ENCODE results near the gene HIPK4. TPM values are rescaled to one million over a fixed set of nuclear protein-coding genes. Genes with fewer than 3 reads are reported as not detected.

HIPK4 gene
- total RNA-seq, 1 donor from 2014 or later = not detected

- no peaks in the 10 kb centered on the region for H3K9me3 Mint-ChIP-seq
- H3K27ac ChIP-seq = no peak overlapping the region
- no peaks in the 10 kb centered on the region for H3K9me3 ChIP-seq (ENCODE audit: low read depth)
Observed at GRCh38 chr19:40342644-40343311, 47.2 kb downstream of the HIPK4 start.

GRCh38 chr19:40341601-40342482, 48.1 kb downstream of the HIPK4 start:
- Histone ChIP-seq H3K79me2 (ENCODE audit: low read depth) (peaks cover 19% of the 10 kb centered on the region), H3K9me3 (ENCODE audit: low read depth) (no peaks in the 10 kb centered on the region), H3K36me3 (no peaks in the 10 kb centered on the region), H3K27ac (no peak overlapping the region), H3K9ac (no peak overlapping the region), H4K20me1 (ENCODE audit: low read depth) (no peaks in the 10 kb centered on the region), H2AFZ (replicated peaks) (no peak overlapping the region), H3K4me3 (no peak overlapping the region), H3K4me1 (no peaks in the 10 kb centered on the region), H3F3A (ENCODE audit: low read depth) (no peaks in the 10 kb centered on the region), H3K27me3 (no peaks in the 10 kb centered on the region), H3K4me2 (no peak overlapping the region)
- Mint-ChIP-seq H3K27ac (no peak overlapping the region), H3K9me3 (no peaks in the 10 kb centered on the region), H3K36me3 (peaks cover 6% of the 10 kb centered on the region), H3K4me3 (no peak overlapping the region), H3K27me3 (ENCODE audit: insufficient read depth, low read depth) (no peaks in the 10 kb centered on the region), H3K4me1 (peaks cover under 1% of the 10 kb centered on the region)
- DNase-seq (ENCODE audit: low spot score) = no peak
- TF ChIP-seq EZH2phosphoT487 (IDR thresholded peaks at IDR 0.05) (no peak), EZH2 (IDR thresholded peaks at IDR 0.05) (no peak)

More at GRCh38 chr19:40342644-40343311, 47.2 kb downstream of the HIPK4 start:
- Mint-ChIP-seq H3K4me3 (no peak overlapping the region), H3K27me3 (ENCODE audit: insufficient read depth, low read depth) (no peaks in the 10 kb centered on the region), H3K36me3 (peaks cover 6% of the 10 kb centered on the region), H3K4me1 (peaks cover 9% of the 10 kb centered on the region), H3K27ac (peak overlapping the region; percentile 6)
- Histone ChIP-seq H3K36me3 (no peaks in the 10 kb centered on the region), H2AFZ (replicated peaks) (no peak overlapping the region), H3F3A (ENCODE audit: low read depth) (no peaks in the 10 kb centered on the region), H3K9ac (no peak overlapping the region), H3K27me3 (no peaks in the 10 kb centered on the region), H3K4me3 (no peak overlapping the region), H4K20me1 (ENCODE audit: low read depth) (no peaks in the 10 kb centered on the region), H3K4me2 (no peak overlapping the region), H3K79me2 (ENCODE audit: low read depth) (peaks cover 28% of the 10 kb centered on the region), H3K4me1 (no peaks in the 10 kb centered on the region)
- TF ChIP-seq CTCF (IDR thresholded peaks at IDR 0.05) = no peak
- no peak for DNase-seq (ENCODE audit: low spot score)

- H3K27me3 Mint-ChIP-seq (ENCODE audit: insufficient read depth, low read depth) = no peaks in the 10 kb centered on the region
- no peaks in the 10 kb centered on the region for H3K36me3 ChIP-seq
- peaks cover 9% of the 10 kb centered on the region for H3K36me3 Mint-ChIP-seq
- no peaks in the 10 kb centered on the region for H3K27me3 ChIP-seq
- no peaks in the 10 kb centered on the region for H4K20me1 ChIP-seq (ENCODE audit: low read depth)
- H3K4me3 Mint-ChIP-seq = no peak overlapping the region
- no peak overlapping the region for H3K4me2 ChIP-seq
- no peaks in the 10 kb centered on the region for H3F3A ChIP-seq (ENCODE audit: low read depth)
- H3K9me3 Mint-ChIP-seq = no peaks in the 10 kb centered on the region
- no peaks in the 10 kb centered on the region for H3K9me3 ChIP-seq (ENCODE audit: low read depth)
- TF ChIP-seq EZH2phosphoT487 (IDR thresholded peaks at IDR 0.05) = no peak
- TF ChIP-seq CTCF (IDR thresholded peaks at IDR 0.05) = no peak
- TF ChIP-seq EZH2 (IDR thresholded peaks at IDR 0.05) = no peak
- DNase-seq (ENCODE audit: low spot score) = no peak
- no peak overlapping the region for H3K27ac Mint-ChIP-seq
- H3K79me2 ChIP-seq (ENCODE audit: low read depth) = peaks cover 6% of the 10 kb centered on the region
- H3K4me1 Mint-ChIP-seq = no peaks in the 10 kb centered on the region
- H3K9ac ChIP-seq = peak overlapping the region; percentile 37
- H3K4me3 ChIP-seq = no peak overlapping the region
- no peak overlapping the region for H3K27ac ChIP-seq
- no peak overlapping the region for H2AFZ ChIP-seq (replicated peaks)
- H3K4me1 ChIP-seq = no peaks in the 10 kb centered on the region
Observed at GRCh38 chr19:40339018-40339728, 50.8 kb downstream of the HIPK4 start.

Measured in neural progenitor cell (in vitro differentiated cells).